Suprapubic skin (tissue), 4 donors: ENCODE results near the gene CDC5L. TPM values are rescaled to one million over a fixed set of nuclear protein-coding genes. Genes with fewer than 3 reads are reported as not detected.

Source experiments
- DNase-seq, 2 donors: peaks; one replicate each; pipeline ENCODE4 v3.0.0-alpha.2; 2019; ENCODE audit warnings: low spot score in 2 of 2
- H3K27ac ChIP-seq: fragments of 200-600 bp; sonication (generic); one replicate; pipeline ENCODE4 v1.5.1; 2019
- H3K27me3 ChIP-seq: fragments of 200-600 bp; sonication (generic); one replicate; pipeline ENCODE4 v1.5.1; 2019
- H3K36me3 ChIP-seq: fragments of 200-600 bp; sonication (generic); one replicate; pipeline ENCODE4 v1.5.1; 2019
- H3K4me1 ChIP-seq: fragments of 200-600 bp; sonication (generic); one replicate; pipeline ENCODE4 v1.5.1; 2019
- H3K4me3 ChIP-seq: fragments of 200-600 bp; sonication (generic); one replicate; pipeline ENCODE4 v1.5.1; 2019; ENCODE audit warnings: mild to moderate bottlenecking
- H3K9me3 ChIP-seq: fragments of 200-600 bp; sonication (generic); one replicate; pipeline ENCODE4 v1.5.1; 2019
- CTCF ChIP-seq, 2 donors: fragments of 200-600 bp in 1 of 2; fragments of 450-650 bp in 1 of 2; sonication (generic) in 1 of 2; IDR thresholded peaks; one replicate each; pipeline ENCODE4 v1.5.1; 2016 to 2019; ENCODE audit warnings: antibody characterized with exemption in 2 of 2, mild to moderate bottlenecking in 1 of 2, moderate library complexity in 1 of 2
- EP300 ChIP-seq: sonication (generic); formaldehyde crosslinking; IDR thresholded peaks from one replicate; pipeline ENCODE4 v1.6.1; 2017; ENCODE audit warnings: antibody characterized with exemption
- POLR2A ChIP-seq, 2 donors: fragments of 450-650 bp; IDR thresholded peaks; one replicate each; pipeline ENCODE4 v1.6.1; 2017; ENCODE audit warnings: antibody characterized with exemption in 2 of 2, mild to moderate bottlenecking in 2 of 2, moderate library complexity in 2 of 2
- POLR2AphosphoS5 ChIP-seq, 3 donors: sonication (generic); formaldehyde crosslinking; IDR thresholded peaks; one replicate each; pipeline ENCODE4 v1.6.1; 2017; ENCODE audit warnings: antibody characterized with exemption in 3 of 3
- WGBS: methylation state at CpG from one replicate; pipeline ENCODE4 v1.1.5; 2018; 5-methylcytosine and 5-hydroxymethylcytosine counted together
- total RNA-seq, 4 donors: library from RNA; depleted of rRNA; stranded (reverse); fragments of >200 nt; gene quantifications; one replicate each; pipeline ENCODE4 v1.1.0, GENCODE V29; 2016

CDC5L gene
- total RNA-seq = 10 to 100 TPM; 12.3 to 16.6 (median 15.4) TPM

DNA sequence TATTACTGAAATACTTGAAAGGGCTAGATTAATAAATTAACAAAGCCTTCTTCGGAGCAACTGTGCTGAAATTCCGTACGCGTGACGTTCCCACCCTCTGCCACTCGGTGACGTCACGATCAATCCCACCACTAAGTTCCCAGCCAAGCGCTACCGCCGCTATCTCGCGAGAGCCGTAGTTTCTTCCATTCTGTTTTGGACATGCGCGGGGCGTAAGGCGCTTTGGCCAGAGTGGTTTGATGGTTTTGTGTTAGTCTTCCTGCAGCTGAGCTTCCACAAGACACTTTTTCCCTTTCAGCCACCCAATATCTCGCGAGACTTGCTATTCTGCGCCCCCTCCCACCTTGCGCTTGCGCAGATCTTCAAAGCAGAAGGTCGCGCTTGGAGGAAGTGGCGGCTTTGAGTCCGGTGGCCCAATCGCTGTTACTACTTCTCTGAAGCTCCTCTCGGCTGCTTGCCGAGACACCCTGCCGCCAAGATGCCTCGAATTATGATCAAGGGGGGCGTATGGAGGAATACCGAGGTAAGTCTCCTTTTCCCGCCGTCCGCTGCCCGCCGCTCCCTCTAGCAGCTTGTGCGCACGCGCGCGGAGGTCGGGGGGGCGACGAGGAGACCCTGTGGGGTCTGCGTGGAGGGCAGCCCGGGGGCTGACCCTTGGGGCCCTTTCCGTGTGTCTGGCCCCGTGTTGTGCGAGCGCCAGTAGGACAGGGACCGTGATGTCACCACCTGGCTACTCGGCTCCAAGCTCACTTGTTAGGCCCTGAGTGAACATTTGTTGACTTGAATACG, at the start of gene CDC5L:
Gene CDC5L (plus strand): TSS at position 361 of the 789 bp plus-strand sequence. CDS start 118 bp downstream, at position 479.
- peak; percentile 97 to 98 for DNase-seq

GRCh38 chr6:44338228-44339122, 49.0 kb upstream of the CDC5L start:
- Histone ChIP-seq H3K36me3 (no peaks in the 10 kb centered on the region), H3K4me3 (no peak overlapping the region), H3K27ac (no peak overlapping the region), H3K4me1 (peaks cover 13% of the 10 kb centered on the region), H3K9me3 (no peaks in the 10 kb centered on the region), H3K27me3 (peaks cover 14% of the 10 kb centered on the region)
- WGBS = 5% methylated on average over 11 of the region's 11 CpGs
- no peak for DNase-seq
- TF ChIP-seq POLR2A (IDR thresholded peaks at IDR 0.05) = no peak
- peak; percentile 69 to 70 for TF ChIP-seq CTCF (IDR thresholded peaks at IDR 0.05)

More for the DNA sequence above, at the start of gene CDC5L:
- Histone ChIP-seq H3K27ac (peak within 1 kb of the TSS; percentile 97), H3K36me3 (peaks cover 13% of the 10 kb centered on the region), H3K4me1 (peaks cover 24% of the 10 kb centered on the region), H3K4me3 (peak within 1 kb of the TSS; percentile 95), H3K9me3 (no peaks in the 10 kb centered on the region), H3K27me3 (no peaks in the 10 kb centered on the region)
- TF ChIP-seq POLR2AphosphoS5 (IDR thresholded peaks at IDR 0.05) (peak in 2 of 3 donors; percentile 38 to 73), EP300 (no peak), CTCF (IDR thresholded peaks at IDR 0.05) (no peak), POLR2A (IDR thresholded peaks at IDR 0.05) (peak; percentile 40 to 88)
- WGBS = 0% methylated on average over 38 of the region's 56 CpGs

DNA sequence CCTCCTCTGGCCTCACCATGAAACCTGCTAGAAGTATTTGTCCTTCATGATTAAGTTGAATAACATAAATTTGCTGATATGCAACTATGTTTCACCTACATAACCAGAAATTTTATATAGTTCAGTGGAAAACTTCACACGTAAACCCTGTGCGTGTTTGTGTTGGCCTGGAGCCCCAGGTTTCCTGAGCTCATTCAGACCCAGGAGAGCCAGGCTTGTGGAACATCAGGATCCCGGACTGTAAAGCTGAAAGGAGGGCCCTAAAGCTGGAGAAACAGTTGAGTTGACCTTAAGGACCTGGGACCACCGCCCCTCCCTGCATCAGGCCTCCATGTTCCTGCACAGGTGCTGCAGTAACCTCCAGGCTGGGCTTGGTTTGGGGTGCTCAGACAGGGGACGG, 48.2 kb upstream of the CDC5L start:
- Histone ChIP-seq H3K27ac (no peak overlapping the region), H3K36me3 (no peaks in the 10 kb centered on the region), H3K4me1 (peaks cover 13% of the 10 kb centered on the region), H3K4me3 (no peak overlapping the region), H3K9me3 (no peaks in the 10 kb centered on the region), H3K27me3 (peaks cover 17% of the 10 kb centered on the region)
- no peak for DNase-seq
- 72% methylated on average over 5 of the region's 5 CpGs for WGBS
- TF ChIP-seq POLR2AphosphoS5 (IDR thresholded peaks at IDR 0.05) (no peak), POLR2A (IDR thresholded peaks at IDR 0.05) (no peak), CTCF (IDR thresholded peaks at IDR 0.05) (no peak), EP300 (no peak)

DNA sequence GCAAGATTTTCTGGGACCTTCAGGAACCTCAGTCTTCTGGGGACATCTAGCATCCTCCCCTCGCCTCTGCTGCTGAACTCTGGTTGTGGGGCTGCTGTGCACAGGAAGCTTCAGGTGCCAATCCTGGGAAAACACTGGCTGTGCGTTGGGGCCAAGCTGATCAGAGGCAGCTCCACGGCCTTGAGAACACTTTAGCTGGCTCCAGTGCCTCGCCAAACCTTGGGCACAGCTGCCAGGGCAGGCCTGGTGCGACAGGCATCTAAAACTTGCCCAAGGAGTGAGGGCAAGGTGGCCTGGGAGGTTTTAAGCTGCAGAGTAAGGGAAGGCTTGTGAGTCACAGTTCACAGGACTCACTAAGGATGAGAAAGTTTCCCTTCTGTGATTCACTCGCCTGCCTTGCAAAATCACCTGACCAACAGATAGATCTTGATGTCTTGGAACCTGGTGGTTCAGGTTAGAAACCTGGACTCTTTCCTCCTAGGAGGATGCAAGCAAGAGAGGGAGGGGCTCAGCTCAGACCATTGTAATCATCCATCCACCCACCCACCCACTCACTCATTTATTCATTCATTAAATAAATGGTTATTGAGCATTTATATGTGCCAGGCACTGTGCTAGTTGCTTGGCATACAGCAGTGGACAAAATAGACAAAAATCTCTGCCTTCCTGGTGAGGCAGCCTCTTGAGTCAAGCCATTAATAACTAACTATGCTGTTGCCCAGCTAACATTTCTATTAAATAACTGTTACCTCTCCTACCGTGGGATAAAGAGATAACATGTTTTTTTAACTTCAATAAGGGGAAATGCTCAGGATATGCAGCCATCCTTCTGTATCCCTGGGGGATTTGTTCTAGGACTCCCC, 47.5 kb upstream of the CDC5L start:
- H3K9me3 ChIP-seq = no peaks in the 10 kb centered on the region
- no peak for DNase-seq
- no peak for TF ChIP-seq EP300
- no peak for TF ChIP-seq POLR2A (IDR thresholded peaks at IDR 0.05)
- no peak for TF ChIP-seq CTCF (IDR thresholded peaks at IDR 0.05)
- no peak for TF ChIP-seq POLR2AphosphoS5 (IDR thresholded peaks at IDR 0.05)
- H3K4me3 ChIP-seq = no peak overlapping the region
- H3K36me3 ChIP-seq = no peaks in the 10 kb centered on the region
- H3K27ac ChIP-seq = no peak overlapping the region
- H3K27me3 ChIP-seq = peaks cover 17% of the 10 kb centered on the region
- WGBS = 84% methylated on average over 7 of the region's 7 CpGs
- H3K4me1 ChIP-seq = peaks cover 13% of the 10 kb centered on the region
